PC-9 (cell line): Measurements from ENCODE around the gene PRDM4. TPM values are rescaled to one million over a fixed set of nuclear protein-coding genes. Genes with fewer than 3 reads are reported as not detected.

Experiments used
- BruUV-seq: library from RNA; stranded (reverse); fragments of 400-500 nt; replicated peaks from 2 replicates; lab custom pipeline; 2021; lab: Mats Ljungman, UMichigan
- CTCF ChIA-PET: fragments of 300-600 bp; sonication (Branson Sonifier 250); formaldehyde crosslinking; loops from one replicate; lab custom pipeline; 2022; ENCODE audit warnings: antibody characterized with exemption; lab: Charles Lee
- POLR2A ChIA-PET: fragments of 300-600 bp; sonication (Branson Sonifier 250); formaldehyde crosslinking; loops from one replicate; lab custom pipeline; 2022; ENCODE audit warnings: antibody characterized with exemption; ENCODE audit not compliant: unreplicated experiment; lab: Charles Lee
- DNase-seq, 2 experiments: peaks; one replicate each; pipeline versions ENCODE4 v3.0.0 to v3.0.0-alpha.2; 2015 to 2022; ENCODE audit warnings: mixed read lengths in 1 of 2
- H2AFZ ChIP-seq: fragments of 200-600 bp; sonication (generic); 2 replicates; pipeline ENCODE4 v1.8.1; 2017; ENCODE audit warnings: antibody characterized with exemption
- H3F3A ChIP-seq: fragments of 200-600 bp; sonication (generic); 2 replicates; pipeline ENCODE4 v1.8.1; 2017; ENCODE audit warnings: antibody characterized with exemption, mild to moderate bottlenecking, low read depth; ENCODE audit not compliant: insufficient read depth
- H3K27ac ChIP-seq: fragments of 200-600 bp; sonication (generic); 2 replicates; pipeline ENCODE4 v1.6.1; 2016; ENCODE audit warnings: mixed run types
- H3K27me3 ChIP-seq: fragments of 200-600 bp; sonication (generic); 2 replicates; pipeline ENCODE4 v1.6.1; 2016; ENCODE audit warnings: low read depth, mixed run types; ENCODE audit not compliant: insufficient read depth
- H3K36me3 ChIP-seq: fragments of 200-600 bp; sonication (generic); 2 replicates; pipeline ENCODE4 v1.6.1; 2016; ENCODE audit warnings: low read depth, mixed run types
- H3K4me1 ChIP-seq: fragments of 200-600 bp; sonication (generic); replicated peaks from 2 replicates; pipeline ENCODE4 v1.6.1; 2016; ENCODE audit warnings: mixed run types; ENCODE audit not compliant: insufficient read depth
- H3K4me2 ChIP-seq: fragments of 200-600 bp; sonication (generic); 2 replicates; pipeline ENCODE4 v1.6.1; 2017; ENCODE audit warnings: mixed run types
- H3K4me3 ChIP-seq: fragments of 200-600 bp; sonication (generic); 2 replicates; pipeline ENCODE4 v1.6.1; 2016; ENCODE audit warnings: mixed run types
- H3K79me2 ChIP-seq: fragments of 200-600 bp; sonication (generic); 2 replicates; pipeline ENCODE4 v1.6.1; 2017; ENCODE audit warnings: low read depth, mixed run types
- H3K9me2 ChIP-seq: fragments of 200-600 bp; sonication (generic); 2 replicates; pipeline ENCODE4 v1.8.1; 2017; ENCODE audit warnings: mild to moderate bottlenecking; ENCODE audit not compliant: insufficient read depth
- H3K9me3 ChIP-seq: fragments of 200-600 bp; sonication (generic); 2 replicates; pipeline ENCODE4 v1.8.1; 2016; ENCODE audit warnings: low read depth; ENCODE audit not compliant: insufficient read depth
- H4K20me1 ChIP-seq: fragments of 200-600 bp; sonication (generic); 2 replicates; pipeline ENCODE4 v1.8.1; 2017; ENCODE audit not compliant: insufficient read depth
- EZH2 ChIP-seq: fragments of 200-600 bp; sonication (generic); IDR thresholded peaks from 2 replicates; pipeline ENCODE4 v1.8.0; 2017; ENCODE audit warnings: antibody characterized with exemption, low read depth
- intact Hi-C: fragments of 100-400 bp; cut with micrococcal nuclease; formaldehyde crosslinking; loops from one replicate; pipeline ENCODE4 v1.10.0; 2022; ENCODE audit not compliant: unreplicated experiment
- total RNA-seq: library from RNA; stranded (reverse); gene quantifications from 2 replicates; pipeline ENCODE4 v1.2.3, GENCODE V29; 2021
- TF ChIP-seq, protein P1 (sequence below): fragments of 200-600 bp; sonication (generic); conservative IDR thresholded peaks from 2 replicates; pipeline ENCODE4 v1.6.1; 2017; ENCODE audit warnings: mixed run types, antibody characterized with exemption, mild to moderate bottlenecking, moderate library complexity

The PRDM4 gene
- total RNA-seq, 1 experiment from 2014 or later = 21.6 TPM

DNA sequence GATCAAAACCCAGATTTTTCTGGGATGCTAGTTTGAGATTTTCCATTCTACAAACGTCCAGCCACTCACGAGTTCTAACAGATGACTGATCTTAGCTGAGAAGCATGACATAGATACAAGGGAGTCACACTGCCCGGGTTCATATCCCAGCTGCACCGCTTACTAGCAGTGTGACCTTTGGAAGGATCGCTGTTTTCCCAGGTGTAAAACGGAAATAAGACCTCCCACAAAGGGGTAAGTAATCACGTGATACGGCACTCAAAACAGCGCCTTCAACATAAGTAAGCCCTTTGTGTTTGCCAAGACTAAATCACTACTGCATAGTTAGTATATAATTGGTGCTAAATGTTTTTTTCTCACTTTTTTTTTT, 76.0 kb downstream of the PRDM4 start:
- Histone ChIP-seq H3K9me2 (no peaks in the 10 kb centered on the region), H3K4me1 (peaks cover 6% of the 10 kb centered on the region; the same call in 1 of the 2 replicates), H3K36me3 (no peaks in the 10 kb centered on the region; the same call in 1 of the 2 replicates), H3F3A (peaks cover 8% of the 10 kb centered on the region; the same call in 1 of the 2 replicates), H3K9me3 (no peaks in the 10 kb centered on the region), H3K4me2 (peak overlapping the region; percentile 100), H3K79me2 (peaks cover 23% of the 10 kb centered on the region), H3K27ac (peak overlapping the region; percentile 71), H3K27me3 (0 out of 2 replicates have a peak, but pooled peaks cover 4% of the 10 kb centered on the region), H3K4me3 (peak overlapping the region; percentile 64), H4K20me1 (no peaks in the 10 kb centered on the region), H2AFZ (peak overlapping the region; percentile 89)
- TF ChIP-seq, protein P1, sequence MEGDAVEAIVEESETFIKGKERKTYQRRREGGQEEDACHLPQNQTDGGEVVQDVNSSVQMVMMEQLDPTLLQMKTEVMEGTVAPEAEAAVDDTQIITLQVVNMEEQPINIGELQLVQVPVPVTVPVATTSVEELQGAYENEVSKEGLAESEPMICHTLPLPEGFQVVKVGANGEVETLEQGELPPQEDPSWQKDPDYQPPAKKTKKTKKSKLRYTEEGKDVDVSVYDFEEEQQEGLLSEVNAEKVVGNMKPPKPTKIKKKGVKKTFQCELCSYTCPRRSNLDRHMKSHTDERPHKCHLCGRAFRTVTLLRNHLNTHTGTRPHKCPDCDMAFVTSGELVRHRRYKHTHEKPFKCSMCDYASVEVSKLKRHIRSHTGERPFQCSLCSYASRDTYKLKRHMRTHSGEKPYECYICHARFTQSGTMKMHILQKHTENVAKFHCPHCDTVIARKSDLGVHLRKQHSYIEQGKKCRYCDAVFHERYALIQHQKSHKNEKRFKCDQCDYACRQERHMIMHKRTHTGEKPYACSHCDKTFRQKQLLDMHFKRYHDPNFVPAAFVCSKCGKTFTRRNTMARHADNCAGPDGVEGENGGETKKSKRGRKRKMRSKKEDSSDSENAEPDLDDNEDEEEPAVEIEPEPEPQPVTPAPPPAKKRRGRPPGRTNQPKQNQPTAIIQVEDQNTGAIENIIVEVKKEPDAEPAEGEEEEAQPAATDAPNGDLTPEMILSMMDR = no peak
- TF ChIP-seq EZH2 = no peak
- no peak for DNase-seq
- ChIA-PET CTCF (no interaction called here), POLR2A (no interaction called here)
- intact Hi-C loops = loop anchor here (5.0 kb wide), 1 partner anchor 77 kb away; the partner anchor contains the start of gene PRDM4
- BruUV-seq = no TSS peak

DNA sequence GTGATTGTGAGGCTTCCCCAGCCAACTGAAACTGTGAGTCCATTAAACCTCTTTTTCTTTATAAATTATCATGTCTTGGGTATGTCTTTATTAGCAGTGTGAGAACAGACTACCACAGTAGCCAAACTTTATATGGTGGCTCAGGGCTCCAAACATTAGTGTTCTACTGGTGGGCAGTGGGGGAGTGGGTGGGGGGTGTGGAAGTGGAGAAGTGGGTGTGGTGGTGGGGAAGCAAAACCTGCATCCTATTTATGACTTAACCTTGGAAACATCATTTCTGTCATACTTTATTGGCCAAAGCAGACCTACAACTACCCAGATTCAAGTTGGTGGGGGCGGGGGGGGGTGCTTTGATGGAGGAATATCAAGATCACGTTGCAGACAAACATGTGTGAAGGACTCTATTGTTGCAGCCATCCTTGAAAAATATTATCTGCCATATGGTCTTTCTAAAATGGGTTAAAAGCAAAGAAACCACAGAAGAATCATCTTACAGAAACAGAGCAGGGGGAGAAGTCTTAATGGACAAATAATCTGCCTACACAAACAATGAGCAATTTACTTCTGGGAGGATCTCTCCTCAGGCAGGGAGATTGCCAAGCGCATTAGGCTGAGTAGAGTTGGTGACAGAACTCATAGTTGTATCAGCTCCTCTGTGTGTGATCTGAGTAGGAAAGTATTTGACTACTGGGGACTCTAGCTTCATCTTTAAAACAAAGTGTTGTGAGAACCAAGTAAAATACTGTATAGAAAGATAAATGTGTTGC, 76.7 kb downstream of the PRDM4 start:
- Histone ChIP-seq H3F3A (peaks cover 8% of the 10 kb centered on the region; the same call in 1 of the 2 replicates), H3K4me3 (peak overlapping the region; percentile 64; the same call in 1 of the 2 replicates), H3K4me1 (peaks cover 6% of the 10 kb centered on the region; the same call in 1 of the 2 replicates), H3K36me3 (no peaks in the 10 kb centered on the region), H3K79me2 (peaks cover 23% of the 10 kb centered on the region), H3K27me3 (peaks cover 12% of the 10 kb centered on the region), H3K27ac (no peak overlapping the region), H3K9me3 (no peaks in the 10 kb centered on the region), H2AFZ (peak overlapping the region; percentile 89; the same call in 1 of the 2 replicates), H4K20me1 (no peaks in the 10 kb centered on the region), H3K4me2 (peak overlapping the region; percentile 100), H3K9me2 (no peaks in the 10 kb centered on the region)
- ChIA-PET POLR2A (no interaction called here), CTCF (no interaction called here)
- no peak for DNase-seq
- intact Hi-C loops = no loop called here
- TF ChIP-seq EZH2 = no peak
- TF ChIP-seq, protein P1 = no peak
- no TSS peak for BruUV-seq

Other genes starting within 250 kb of the PRDM4 start
- 41.4 and 44.1 TPM in 2 replicates for gene PWP1, start 75.3 kb downstream of the PRDM4 start, total RNA-seq
- gene ASCL4, start 13.6 kb upstream of the PRDM4 start, total RNA-seq = not detected in 2 replicates